HEK293 (cell line): ENCODE measurements around the gene HYPK.
A peak's percentile ranks its signal among the peaks of the same experiment; 100 is the strongest.

Experiments
- CTCF ChIA-PET: fragments of 350-600 bp; formaldehyde crosslinking; extraction: SDS; loops from one replicate; lab custom pipeline; 2021; ENCODE audit warnings: antibody characterized with exemption; lab: Yijun Ruan, JAX
- POLR2A ChIA-PET: fragments of 300-600 bp; formaldehyde crosslinking; extraction: SDS; loops from one replicate; lab custom pipeline; 2020; ENCODE audit warnings: antibody characterized with exemption, inconsistent platforms; lab: Yijun Ruan, JAX
- H3K27ac ChIP-seq: fragments of 200-500 bp; sonication (Bioruptor generic); 2 replicates; pipeline ENCODE4 v1.5.1; 2014; ENCODE audit warnings: low read depth, low read length, control low read depth, inconsistent platforms; ENCODE audit errors: extremely low read depth
- H3K36me3 ChIP-seq, 2 experiments: fragments of 200-500 bp in 1 of 2; sonication (Bioruptor generic) in 1 of 2; 1 replicate in 1 of 2; 2 replicates in 1 of 2; pipeline ENCODE4 v1.5.1; 2014 to 2017; ENCODE audit warnings: inconsistent platforms in 2 of 2, low read length in 2 of 2; ENCODE audit not compliant: control insufficient read depth in 2 of 2, insufficient read depth in 1 of 2
- H3K4me1 ChIP-seq: fragments of 200-500 bp; sonication (Bioruptor generic); 2 replicates; pipeline ENCODE4 v1.5.1; 2014; ENCODE audit warnings: mild to moderate bottlenecking, low read length, inconsistent platforms; ENCODE audit not compliant: control insufficient read depth, insufficient read depth
- H3K4me3 ChIP-seq: 2 replicates; pipeline ENCODE4 v1.5.1; 2011; ENCODE audit warnings: low read depth, mild to moderate bottlenecking, control low read depth, low read length, moderate library complexity
- H3K9me3 ChIP-seq: fragments of 200-500 bp; sonication (Bioruptor generic); 2 replicates; pipeline ENCODE4 v1.5.1; 2014; ENCODE audit warnings: low read depth, low read length, inconsistent platforms; ENCODE audit not compliant: control insufficient read depth, insufficient read depth
- EGR2 ChIP-seq: fragments of 450-650 bp; formaldehyde crosslinking; IDR thresholded peaks from 2 replicates; pipeline ENCODE4 v1.5.1; 2016; ENCODE audit warnings: low read depth, missing biosample characterization, missing genetic modification characterization
- INSM2 ChIP-seq: fragments of 450-650 bp; formaldehyde crosslinking; IDR thresholded peaks from 2 replicates; pipeline ENCODE4 v1.5.1; 2016; ENCODE audit warnings: missing biosample characterization, missing genetic modification characterization
- KLF17 ChIP-seq: fragments of 450-650 bp; formaldehyde crosslinking; IDR thresholded peaks from 2 replicates; pipeline ENCODE4 v1.5.1; 2016; ENCODE audit warnings: missing biosample characterization, missing genetic modification characterization
- KLF9 ChIP-seq: fragments of 450-650 bp; formaldehyde crosslinking; IDR thresholded peaks from 2 replicates; pipeline ENCODE4 v1.5.1; 2016; ENCODE audit warnings: missing biosample characterization, missing genetic modification characterization, low read depth
- MZF1 ChIP-seq: fragments of 450-650 bp; formaldehyde crosslinking; IDR thresholded peaks from 2 replicates; pipeline ENCODE4 v1.5.1; 2017; ENCODE audit warnings: missing biosample characterization, missing genetic modification characterization, borderline replicate concordance
- REPIN1 ChIP-seq: fragments of 450-650 bp; formaldehyde crosslinking; IDR thresholded peaks from 2 replicates; pipeline ENCODE4 v1.5.1; 2017; ENCODE audit warnings: missing biosample characterization, missing genetic modification characterization, low read depth
- TRIM28 ChIP-seq: IDR thresholded peaks from 2 replicates; pipeline ENCODE4 v1.6.1; 2011; ENCODE audit warnings: low read length, control low read depth, borderline replicate concordance
- YY2 ChIP-seq: fragments of 450-650 bp; formaldehyde crosslinking; IDR thresholded peaks from 2 replicates; pipeline ENCODE4 v1.5.1; 2016; ENCODE audit warnings: missing biosample characterization, missing genetic modification characterization
- ZFHX2 ChIP-seq: fragments of 450-650 bp; formaldehyde crosslinking; conservative IDR thresholded peaks from 2 replicates; pipeline ENCODE4 v1.5.1; 2016; ENCODE audit warnings: missing biosample characterization, missing genetic modification characterization
- ZIC2 ChIP-seq: fragments of 450-650 bp; formaldehyde crosslinking; IDR thresholded peaks from 2 replicates; pipeline ENCODE4 v1.5.1; 2016; ENCODE audit warnings: missing biosample characterization, missing genetic modification characterization
- ZNF16 ChIP-seq: fragments of 450-650 bp; formaldehyde crosslinking; IDR thresholded peaks from 2 replicates; pipeline ENCODE4 v1.5.1; 2016; ENCODE audit warnings: low read depth, missing biosample characterization, missing genetic modification characterization
- ZNF184 ChIP-seq: fragments of 450-650 bp; IDR thresholded peaks from 2 replicates; pipeline ENCODE4 v1.5.1; 2018; ENCODE audit warnings: missing biosample characterization, mild to moderate bottlenecking, missing genetic modification characterization
- ZNF202 ChIP-seq: fragments of 450-650 bp; formaldehyde crosslinking; IDR thresholded peaks from 2 replicates; pipeline ENCODE4 v1.5.1; 2016; ENCODE audit warnings: missing biosample characterization, missing genetic modification characterization, borderline replicate concordance
- ZNF341 ChIP-seq: fragments of 450-650 bp; formaldehyde crosslinking; IDR thresholded peaks from 2 replicates; pipeline ENCODE4; 2016; ENCODE audit warnings: low read depth, missing biosample characterization, missing genetic modification characterization
- ZNF426 ChIP-seq: fragments of 450-650 bp; formaldehyde crosslinking; IDR thresholded peaks from 2 replicates; pipeline ENCODE4 v1.5.1; 2017; ENCODE audit warnings: missing biosample characterization, missing genetic modification characterization, mild to moderate bottlenecking, inconsistent platforms, moderate library complexity
- ZNF544 ChIP-seq: fragments of 450-650 bp; formaldehyde crosslinking; IDR thresholded peaks from 2 replicates; pipeline ENCODE4 v1.5.0; 2017; ENCODE audit warnings: missing biosample characterization, missing genetic modification characterization
- ZNF560 ChIP-seq: fragments of 450-650 bp; formaldehyde crosslinking; IDR thresholded peaks from 2 replicates; pipeline ENCODE4 v1.5.1; 2017; ENCODE audit warnings: missing biosample characterization, missing genetic modification characterization, borderline replicate concordance
- ZNF571 ChIP-seq: fragments of 450-650 bp; formaldehyde crosslinking; IDR thresholded peaks from 2 replicates; pipeline ENCODE4 v1.5.0; 2017; ENCODE audit warnings: missing biosample characterization, missing genetic modification characterization
- ZNF624 ChIP-seq: fragments of 450-650 bp; formaldehyde crosslinking; IDR thresholded peaks from 2 replicates; pipeline ENCODE4 v1.5.1; 2017; ENCODE audit warnings: missing biosample characterization, missing genetic modification characterization
- ZNF677 ChIP-seq: fragments of 450-650 bp; IDR thresholded peaks from 2 replicates; pipeline ENCODE4 v1.5.0; 2018; ENCODE audit warnings: missing biosample characterization, mild to moderate bottlenecking, missing genetic modification characterization, moderate library complexity
- ZNF830 ChIP-seq: fragments of 450-650 bp; IDR thresholded peaks from 2 replicates; pipeline ENCODE4 v1.5.0; 2018; ENCODE audit warnings: missing biosample characterization, missing genetic modification characterization, low read depth, mild to moderate bottlenecking, moderate library complexity
- TF ChIP-seq, protein P1 (sequence below): fragments of 450-650 bp; formaldehyde crosslinking; IDR thresholded peaks from 2 replicates; pipeline ENCODE4 v1.5.1; 2016; ENCODE audit warnings: missing biosample characterization, missing genetic modification characterization, borderline replicate concordance
- TF ChIP-seq, protein P2 (sequence below): fragments of 450-650 bp; formaldehyde crosslinking; IDR thresholded peaks from 2 replicates; pipeline ENCODE4 v1.5.1; 2016; ENCODE audit warnings: missing biosample characterization, missing genetic modification characterization, borderline replicate concordance

HYPK gene

GRCh38 chr15:43779016-43779415, 21.4 kb upstream of the HYPK start:
- H3K4me3 ChIP-seq = no peak overlapping the region
- ChIA-PET CTCF (no interaction called here), POLR2A (no interaction called here)
- peaks cover 5% of the 10 kb centered on the region; the same call in 1 of the 2 replicates for H3K4me1 ChIP-seq
- peaks cover 0 to 6% of the 10 kb centered on the region in 2 experiments; a peak in 2 of 3 replicates for H3K36me3 ChIP-seq
- H3K9me3 ChIP-seq = no peaks in the 10 kb centered on the region
- no peak overlapping the region for H3K27ac ChIP-seq
- TF ChIP-seq REPIN1 (tag by site-specific recombination) = no peak
- peak; percentile 89 for TF ChIP-seq ZFHX2 (tag by site-specific recombination)
- peak; percentile 87 for TF ChIP-seq EGR2
- TF ChIP-seq, all 188 proteins: peak for 2

GRCh38 chr15:43789409-43789808, 11.0 kb upstream of the HYPK start:
- H3K27ac ChIP-seq = no peak overlapping the region
- no peak for TF ChIP-seq YY2 (tag by site-specific recombination)
- TF ChIP-seq ZNF571 (tag by site-specific recombination) = no peak
- no peak for TF ChIP-seq KLF9 (tag by site-specific recombination)
- no peak for TF ChIP-seq ZNF544 (tag by site-specific recombination)
- no peak for TF ChIP-seq ZNF677 (tag by site-specific recombination)
- no peak for TF ChIP-seq ZNF16 (tag by site-specific recombination)
- no peak for TF ChIP-seq MZF1
- TF ChIP-seq, protein P1, sequence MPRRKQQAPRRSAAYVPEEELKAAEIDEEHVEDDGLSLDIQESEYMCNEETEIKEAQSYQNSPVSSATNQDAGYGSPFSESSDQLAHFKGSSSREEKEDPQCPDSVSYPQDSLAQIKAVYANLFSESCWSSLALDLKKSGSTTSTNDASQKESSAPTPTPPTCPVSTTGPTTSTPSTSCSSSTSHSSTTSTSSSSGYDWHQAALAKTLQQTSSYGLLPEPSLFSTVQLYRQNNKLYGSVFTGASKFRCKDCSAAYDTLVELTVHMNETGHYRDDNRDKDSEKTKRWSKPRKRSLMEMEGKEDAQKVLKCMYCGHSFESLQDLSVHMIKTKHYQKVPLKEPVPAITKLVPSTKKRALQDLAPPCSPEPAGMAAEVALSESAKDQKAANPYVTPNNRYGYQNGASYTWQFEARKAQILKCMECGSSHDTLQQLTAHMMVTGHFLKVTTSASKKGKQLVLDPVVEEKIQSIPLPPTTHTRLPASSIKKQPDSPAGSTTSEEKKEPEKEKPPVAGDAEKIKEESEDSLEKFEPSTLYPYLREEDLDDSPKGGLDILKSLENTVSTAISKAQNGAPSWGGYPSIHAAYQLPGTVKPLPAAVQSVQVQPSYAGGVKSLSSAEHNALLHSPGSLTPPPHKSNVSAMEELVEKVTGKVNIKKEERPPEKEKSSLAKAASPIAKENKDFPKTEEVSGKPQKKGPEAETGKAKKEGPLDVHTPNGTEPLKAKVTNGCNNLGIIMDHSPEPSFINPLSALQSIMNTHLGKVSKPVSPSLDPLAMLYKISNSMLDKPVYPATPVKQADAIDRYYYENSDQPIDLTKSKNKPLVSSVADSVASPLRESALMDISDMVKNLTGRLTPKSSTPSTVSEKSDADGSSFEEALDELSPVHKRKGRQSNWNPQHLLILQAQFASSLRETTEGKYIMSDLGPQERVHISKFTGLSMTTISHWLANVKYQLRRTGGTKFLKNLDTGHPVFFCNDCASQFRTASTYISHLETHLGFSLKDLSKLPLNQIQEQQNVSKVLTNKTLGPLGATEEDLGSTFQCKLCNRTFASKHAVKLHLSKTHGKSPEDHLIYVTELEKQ (tag by site-specific recombination) = no peak
- no peak for TF ChIP-seq KLF17 (tag by site-specific recombination)
- TF ChIP-seq ZNF560 = no peak
- TF ChIP-seq, protein P2, sequence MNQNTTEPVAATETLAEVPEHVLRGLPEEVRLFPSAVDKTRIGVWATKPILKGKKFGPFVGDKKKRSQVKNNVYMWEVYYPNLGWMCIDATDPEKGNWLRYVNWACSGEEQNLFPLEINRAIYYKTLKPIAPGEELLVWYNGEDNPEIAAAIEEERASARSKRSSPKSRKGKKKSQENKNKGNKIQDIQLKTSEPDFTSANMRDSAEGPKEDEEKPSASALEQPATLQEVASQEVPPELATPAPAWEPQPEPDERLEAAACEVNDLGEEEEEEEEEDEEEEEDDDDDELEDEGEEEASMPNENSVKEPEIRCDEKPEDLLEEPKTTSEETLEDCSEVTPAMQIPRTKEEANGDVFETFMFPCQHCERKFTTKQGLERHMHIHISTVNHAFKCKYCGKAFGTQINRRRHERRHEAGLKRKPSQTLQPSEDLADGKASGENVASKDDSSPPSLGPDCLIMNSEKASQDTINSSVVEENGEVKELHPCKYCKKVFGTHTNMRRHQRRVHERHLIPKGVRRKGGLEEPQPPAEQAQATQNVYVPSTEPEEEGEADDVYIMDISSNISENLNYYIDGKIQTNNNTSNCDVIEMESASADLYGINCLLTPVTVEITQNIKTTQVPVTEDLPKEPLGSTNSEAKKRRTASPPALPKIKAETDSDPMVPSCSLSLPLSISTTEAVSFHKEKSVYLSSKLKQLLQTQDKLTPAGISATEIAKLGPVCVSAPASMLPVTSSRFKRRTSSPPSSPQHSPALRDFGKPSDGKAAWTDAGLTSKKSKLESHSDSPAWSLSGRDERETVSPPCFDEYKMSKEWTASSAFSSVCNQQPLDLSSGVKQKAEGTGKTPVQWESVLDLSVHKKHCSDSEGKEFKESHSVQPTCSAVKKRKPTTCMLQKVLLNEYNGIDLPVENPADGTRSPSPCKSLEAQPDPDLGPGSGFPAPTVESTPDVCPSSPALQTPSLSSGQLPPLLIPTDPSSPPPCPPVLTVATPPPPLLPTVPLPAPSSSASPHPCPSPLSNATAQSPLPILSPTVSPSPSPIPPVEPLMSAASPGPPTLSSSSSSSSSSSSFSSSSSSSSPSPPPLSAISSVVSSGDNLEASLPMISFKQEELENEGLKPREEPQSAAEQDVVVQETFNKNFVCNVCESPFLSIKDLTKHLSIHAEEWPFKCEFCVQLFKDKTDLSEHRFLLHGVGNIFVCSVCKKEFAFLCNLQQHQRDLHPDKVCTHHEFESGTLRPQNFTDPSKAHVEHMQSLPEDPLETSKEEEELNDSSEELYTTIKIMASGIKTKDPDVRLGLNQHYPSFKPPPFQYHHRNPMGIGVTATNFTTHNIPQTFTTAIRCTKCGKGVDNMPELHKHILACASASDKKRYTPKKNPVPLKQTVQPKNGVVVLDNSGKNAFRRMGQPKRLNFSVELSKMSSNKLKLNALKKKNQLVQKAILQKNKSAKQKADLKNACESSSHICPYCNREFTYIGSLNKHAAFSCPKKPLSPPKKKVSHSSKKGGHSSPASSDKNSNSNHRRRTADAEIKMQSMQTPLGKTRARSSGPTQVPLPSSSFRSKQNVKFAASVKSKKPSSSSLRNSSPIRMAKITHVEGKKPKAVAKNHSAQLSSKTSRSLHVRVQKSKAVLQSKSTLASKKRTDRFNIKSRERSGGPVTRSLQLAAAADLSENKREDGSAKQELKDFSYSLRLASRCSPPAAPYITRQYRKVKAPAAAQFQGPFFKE (tag by site-specific recombination) = no peak
- TF ChIP-seq ZNF341 (tag by site-specific recombination) = no peak
- TF ChIP-seq ZNF830 (tag by site-specific recombination) = no peak
- TF ChIP-seq INSM2 (tag by site-specific recombination) = no peak
- TF ChIP-seq ZNF202 (tag by site-specific recombination) = no peak
- TF ChIP-seq ZNF624 = no peak
- TF ChIP-seq ZIC2 = no peak
- no peak for TF ChIP-seq ZNF426 (tag by site-specific recombination)
- TF ChIP-seq ZNF184 (tag by site-specific recombination) = no peak
- TF ChIP-seq TRIM28 = no peak
- TF ChIP-seq, all 188 proteins: peak for 0
- POLR2A ChIA-PET = interaction anchor here (0.6 kb wide), 1 partner anchor 796 kb away, joined by 3 read pairs; no protein-coding TSS in a partner anchor

More at GRCh38 chr15:43789409-43789808, 11.0 kb upstream of the HYPK start:
- H3K4me3 ChIP-seq = no peak overlapping the region
- peaks cover 0 to 18% of the 10 kb centered on the region in 2 experiments; a peak in 1 of 3 replicates for H3K36me3 ChIP-seq
- H3K9me3 ChIP-seq = no peaks in the 10 kb centered on the region
- no peaks in the 10 kb centered on the region for H3K4me1 ChIP-seq
- CTCF ChIA-PET = interaction anchor here (1.0 kb wide), 1 partner anchor 12 kb away, joined by 7 read pairs; the partner anchor contains the start of gene ELL3
